ENCODE results near the gene MYCBPAP. TPM values are rescaled to one million over a fixed set of nuclear protein-coding genes. Genes with fewer than 3 reads are reported as not detected.

MYCBPAP gene
- total and polyA plus RNA-seq, 5 donors from 2014 or later = 0.50 to 5.7 (median 1.0) TPM

GRCh38 chr17:50538549-50539410 lies 30.5 kb downstream of the MYCBPAP start:
- Mint-ChIP-seq H3K27me3 (peaks cover 29% of the 10 kb centered on the region), H3K27ac (no peak overlapping the region), H3K9me3 (peaks cover 0 to 3% (median 0%) of the 10 kb centered on the region in 7 donors), H3K4me3 (no peak overlapping the region), H3K36me3 (no peaks in the 10 kb centered on the region), H3K4me1 (peaks cover 0 to 19% (median 6%) of the 10 kb centered on the region in 4 donors)
- H3K4me1 ChIP-seq (ENCODE audit: control insufficient read depth, insufficient read depth, low read length, poor library complexity, severe bottlenecking) = peaks cover 16% of the 10 kb centered on the region
- DNase-seq (no peak), ATAC-seq (ENCODE audit: low read depth in 2 of 2) (no peak)
- no peaks in the 10 kb centered on the region for H3K9me3 ChIP-seq (ENCODE audit: control insufficient read depth in 2 of 2, low read length in 2 of 2)
- H3K27ac ChIP-seq (ENCODE audit: insufficient read depth, low read length, poor library complexity, severe bottlenecking) = no peak overlapping the region
- peaks cover 3% of the 10 kb centered on the region for H3K27me3 ChIP-seq (ENCODE audit: control insufficient read depth, insufficient read depth, low read length)
- H3K4me3 ChIP-seq (ENCODE audit: low read depth, low read length) = no peak overlapping the region
- H3K36me3 ChIP-seq (ENCODE audit: control insufficient read depth, insufficient read depth, low read length) = no peaks in the 10 kb centered on the region

- H3K36me3 Mint-ChIP-seq = no peaks in the 10 kb centered on the region
- Histone ChIP-seq H3K36me3 (ENCODE audit: control insufficient read depth, insufficient read depth, low read length) (no peaks in the 10 kb centered on the region), H3K4me3 (ENCODE audit: low read depth, low read length) (no peak overlapping the region), H3K4me1 (ENCODE audit: control insufficient read depth, insufficient read depth, low read length, poor library complexity, severe bottlenecking) (peaks cover 16% of the 10 kb centered on the region), H3K9me3 (ENCODE audit: control insufficient read depth in 2 of 2, low read length in 2 of 2) (no peaks in the 10 kb centered on the region), H3K27ac (ENCODE audit: insufficient read depth, low read length, poor library complexity, severe bottlenecking) (no peak overlapping the region), H3K27me3 (ENCODE audit: control insufficient read depth, insufficient read depth, low read length) (peaks cover 3% of the 10 kb centered on the region)
- no peak for ATAC-seq (ENCODE audit: low read depth in 2 of 2)
- peaks cover 0 to 17% (median 6%) of the 10 kb centered on the region in 4 donors for H3K4me1 Mint-ChIP-seq
- H3K9me3 Mint-ChIP-seq = peaks cover 0 to 3% (median 0%) of the 10 kb centered on the region in 7 donors
- H3K27ac Mint-ChIP-seq = no peak overlapping the region
- H3K4me3 Mint-ChIP-seq = peak overlapping the region in 2 of 4 donors; percentile 49 to 60
- H3K27me3 Mint-ChIP-seq = peaks cover 18% of the 10 kb centered on the region
- DNase-seq = no peak
Observed at GRCh38 chr17:50539762-50540559, 31.7 kb downstream of the MYCBPAP start.

- H3K9me3 ChIP-seq (ENCODE audit: control insufficient read depth in 2 of 2, low read length in 2 of 2) = no peaks in the 10 kb centered on the region
- H3K4me3 Mint-ChIP-seq = peak overlapping the region; percentile 50 to 85 (median 67)
Observed at GRCh38 chr17:50540560-50541401, 32.5 kb downstream of the MYCBPAP start.

GRCh38 chr17:50541402-50541715 lies 33.1 kb downstream of the MYCBPAP start:
- H3K9me3 Mint-ChIP-seq = peaks cover 0 to 1% (median 0%) of the 10 kb centered on the region in 7 donors
- H3K4me3 ChIP-seq (ENCODE audit: low read depth, low read length) = peak overlapping the region; percentile 57
- H3K4me3 Mint-ChIP-seq = peak overlapping the region; percentile 79 to 88 (median 85)

More at GRCh38 chr17:50540560-50541401, 32.5 kb downstream of the MYCBPAP start:
- no peak overlapping the region for H3K4me3 ChIP-seq (ENCODE audit: low read depth, low read length)
- no peak overlapping the region for H3K27ac ChIP-seq (ENCODE audit: insufficient read depth, low read length, poor library complexity, severe bottlenecking)
- no peaks in the 10 kb centered on the region for H3K36me3 Mint-ChIP-seq
- ATAC-seq (ENCODE audit: low read depth in 2 of 2) = no peak
- H3K27ac Mint-ChIP-seq = peak overlapping the region in 1 of 3 donors; percentile 56
- no peaks in the 10 kb centered on the region for H3K27me3 ChIP-seq (ENCODE audit: control insufficient read depth, insufficient read depth, low read length)
- DNase-seq = no peak
- H3K27me3 Mint-ChIP-seq = peaks cover 10% of the 10 kb centered on the region
- peaks cover 0 to 1% (median 0%) of the 10 kb centered on the region in 7 donors for H3K9me3 Mint-ChIP-seq
- H3K4me1 Mint-ChIP-seq = peaks cover 0 to 17% (median 5%) of the 10 kb centered on the region in 4 donors
- H3K4me1 ChIP-seq (ENCODE audit: control insufficient read depth, insufficient read depth, low read length, poor library complexity, severe bottlenecking) = peaks cover 16% of the 10 kb centered on the region
- no peaks in the 10 kb centered on the region for H3K36me3 ChIP-seq (ENCODE audit: control insufficient read depth, insufficient read depth, low read length)

GRCh38 chr17:50541716-50542688 lies 33.8 kb downstream of the MYCBPAP start:
- peaks cover 0 to 24% (median 7%) of the 10 kb centered on the region in 4 donors for H3K4me1 Mint-ChIP-seq

More at GRCh38 chr17:50541402-50541715, 33.1 kb downstream of the MYCBPAP start:
- DNase-seq (no peak), ATAC-seq (ENCODE audit: low read depth in 2 of 2) (no peak)
- Histone ChIP-seq H3K36me3 (ENCODE audit: control insufficient read depth, insufficient read depth, low read length) (no peaks in the 10 kb centered on the region), H3K27ac (ENCODE audit: insufficient read depth, low read length, poor library complexity, severe bottlenecking) (no peak overlapping the region), H3K4me1 (ENCODE audit: control insufficient read depth, insufficient read depth, low read length, poor library complexity, severe bottlenecking) (peaks cover 16% of the 10 kb centered on the region), H3K27me3 (ENCODE audit: control insufficient read depth, insufficient read depth, low read length) (no peaks in the 10 kb centered on the region), H3K9me3 (ENCODE audit: control insufficient read depth in 2 of 2, low read length in 2 of 2) (no peaks in the 10 kb centered on the region)
- H3K4me1 Mint-ChIP-seq = peaks cover 0 to 20% (median 7%) of the 10 kb centered on the region in 4 donors
- H3K27me3 Mint-ChIP-seq = peaks cover 7% of the 10 kb centered on the region
- H3K27ac Mint-ChIP-seq = peak overlapping the region in 2 of 3 donors; percentile 56 to 73
- H3K36me3 Mint-ChIP-seq = no peaks in the 10 kb centered on the region

GRCh38 chr17:50542795-50543774 lies 34.8 kb downstream of the MYCBPAP start:
- peak overlapping the region; percentile 72 for H3K4me3 ChIP-seq (ENCODE audit: low read depth, low read length)
- H3K27ac ChIP-seq (ENCODE audit: insufficient read depth, low read length, poor library complexity, severe bottlenecking) = no peak overlapping the region
- H3K27ac Mint-ChIP-seq = peak overlapping the region in 1 of 3 donors; percentile 80

More at GRCh38 chr17:50541716-50542688, 33.8 kb downstream of the MYCBPAP start:
- Mint-ChIP-seq H3K27me3 (peaks cover under 1% of the 10 kb centered on the region), H3K36me3 (no peaks in the 10 kb centered on the region), H3K9me3 (peaks cover 0 to 1% (median 0%) of the 10 kb centered on the region in 7 donors), H3K27ac (peak overlapping the region; percentile 56 to 80 (median 73)), H3K4me3 (peak overlapping the region; percentile 79 to 91 (median 86))
- DNase-seq (peak; percentile 77 to 81 (median 81)), ATAC-seq (ENCODE audit: low read depth in 2 of 2) (peak; percentile 80 to 82)
- H3K9me3 ChIP-seq (ENCODE audit: control insufficient read depth in 2 of 2, low read length in 2 of 2) = no peaks in the 10 kb centered on the region
- no peaks in the 10 kb centered on the region for H3K27me3 ChIP-seq (ENCODE audit: control insufficient read depth, insufficient read depth, low read length)
- peak overlapping the region; percentile 72 for H3K4me3 ChIP-seq (ENCODE audit: low read depth, low read length)
- H3K36me3 ChIP-seq (ENCODE audit: control insufficient read depth, insufficient read depth, low read length) = no peaks in the 10 kb centered on the region
- peaks cover 17% of the 10 kb centered on the region for H3K4me1 ChIP-seq (ENCODE audit: control insufficient read depth, insufficient read depth, low read length, poor library complexity, severe bottlenecking)
- H3K27ac ChIP-seq (ENCODE audit: insufficient read depth, low read length, poor library complexity, severe bottlenecking) = peak overlapping the region; percentile 33

More at GRCh38 chr17:50542795-50543774, 34.8 kb downstream of the MYCBPAP start:
- ATAC-seq (ENCODE audit: low read depth in 2 of 2) (no peak), DNase-seq (no peak)
- Histone ChIP-seq H3K36me3 (ENCODE audit: control insufficient read depth, insufficient read depth, low read length) (no peaks in the 10 kb centered on the region), H3K9me3 (ENCODE audit: control insufficient read depth in 2 of 2, low read length in 2 of 2) (no peaks in the 10 kb centered on the region), H3K27me3 (ENCODE audit: control insufficient read depth, insufficient read depth, low read length) (no peaks in the 10 kb centered on the region), H3K4me1 (ENCODE audit: control insufficient read depth, insufficient read depth, low read length, poor library complexity, severe bottlenecking) (peaks cover 24% of the 10 kb centered on the region)
- H3K9me3 Mint-ChIP-seq = peaks cover 0 to 1% (median 0%) of the 10 kb centered on the region in 7 donors
- no peaks in the 10 kb centered on the region for H3K36me3 Mint-ChIP-seq
- no peaks in the 10 kb centered on the region for H3K27me3 Mint-ChIP-seq
- H3K4me1 Mint-ChIP-seq = peaks cover 0 to 29% (median 9%) of the 10 kb centered on the region in 4 donors
- peak overlapping the region; percentile 85 to 91 (median 86) for H3K4me3 Mint-ChIP-seq

Data from CD4-positive, CD25-positive, alpha-beta regulatory T cell (primary cell).